ENCODE results near the gene SHISA7.

SHISA7 gene

GRCh38 chr19:55382522-55383054 is 60.5 kb downstream of the SHISA7 start:
- no peak for TF ChIP-seq POLR2A (IDR thresholded peaks at IDR 0.05; ENCODE audit: extremely low read depth, insufficient read length)
- no peak overlapping the region for H3K4me3 ChIP-seq (ENCODE audit: low read depth, low read length)
- DNase-seq (ENCODE audit: low read depth) = no peak

GRCh38 chr19:55382013-55382412 is 61.1 kb downstream of the SHISA7 start:
- no peak overlapping the region for H3K4me3 ChIP-seq (ENCODE audit: low read depth, low read length)
- no peak for DNase-seq (ENCODE audit: low read depth)
- no peak for TF ChIP-seq CTCF (IDR thresholded peaks at IDR 0.05; ENCODE audit: low read depth, low read length)
- TF ChIP-seq MYC (IDR thresholded peaks at IDR 0.05; ENCODE audit: low read depth, low read length) = no peak
- no peak for TF ChIP-seq POLR2A (IDR thresholded peaks at IDR 0.05; ENCODE audit: extremely low read depth, insufficient read length)
- TF ChIP-seq, protein P1, sequence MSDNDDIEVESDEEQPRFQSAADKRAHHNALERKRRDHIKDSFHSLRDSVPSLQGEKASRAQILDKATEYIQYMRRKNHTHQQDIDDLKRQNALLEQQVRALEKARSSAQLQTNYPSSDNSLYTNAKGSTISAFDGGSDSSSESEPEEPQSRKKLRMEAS (IDR thresholded peaks at IDR 0.05; ENCODE audit: low read depth, low read length) = no peak

- H3K4me3 ChIP-seq (ENCODE audit: low read depth, low read length) = no peak overlapping the region
- no peak for DNase-seq (ENCODE audit: low read depth)
- TF ChIP-seq CTCF (IDR thresholded peaks at IDR 0.05; ENCODE audit: low read depth, low read length) (no peak), MYC (IDR thresholded peaks at IDR 0.05; ENCODE audit: low read depth, low read length) (no peak), POLR2A (IDR thresholded peaks at IDR 0.05; ENCODE audit: extremely low read depth, insufficient read length) (no peak)
- TF ChIP-seq, protein P1 (IDR thresholded peaks at IDR 0.05; ENCODE audit: low read depth, low read length) = no peak
Measured at GRCh38 chr19:55379174-55379573, 63.9 kb downstream of the SHISA7 start.
